Activated naive CD8-positive, alpha-beta T cell treated with anti-CD3 and anti-CD28 coated beads, Interleukin-2, amount 50 U/mL, for 24 hours (primary cell): ENCODE measurements around the gene CD47.

Source experiments
- ATAC-seq: fragments of 150-1000 bp; cut with Tn5 transposase; one replicate; pipeline ENCODE4 v1.10.0; 2021
- DNase-seq: peaks from one replicate; pipeline ENCODE4 v3.0.0; 2021
- H3K27ac Mint-ChIP-seq: one replicate; pipeline ENCODE4 v1.8.0; 2021; ENCODE audit warnings: mild to moderate bottlenecking, mixed read lengths
- H3K27me3 Mint-ChIP-seq: one replicate; pipeline ENCODE4 v1.8.0; 2021; ENCODE audit warnings: mixed read lengths
- H3K36me3 Mint-ChIP-seq: one replicate; pipeline ENCODE4 v1.8.0; 2021; ENCODE audit warnings: low read depth, mixed read lengths
- H3K4me1 Mint-ChIP-seq: one replicate; pipeline ENCODE4 v1.8.0; 2021; ENCODE audit warnings: mixed read lengths
- H3K4me3 Mint-ChIP-seq: one replicate; pipeline ENCODE4 v1.8.0; 2021; ENCODE audit warnings: mild to moderate bottlenecking, moderate library complexity, mixed read lengths
- H3K9me3 Mint-ChIP-seq: one replicate; pipeline ENCODE4 v1.8.0; 2021; ENCODE audit warnings: mixed read lengths

CD47 gene

DNA sequence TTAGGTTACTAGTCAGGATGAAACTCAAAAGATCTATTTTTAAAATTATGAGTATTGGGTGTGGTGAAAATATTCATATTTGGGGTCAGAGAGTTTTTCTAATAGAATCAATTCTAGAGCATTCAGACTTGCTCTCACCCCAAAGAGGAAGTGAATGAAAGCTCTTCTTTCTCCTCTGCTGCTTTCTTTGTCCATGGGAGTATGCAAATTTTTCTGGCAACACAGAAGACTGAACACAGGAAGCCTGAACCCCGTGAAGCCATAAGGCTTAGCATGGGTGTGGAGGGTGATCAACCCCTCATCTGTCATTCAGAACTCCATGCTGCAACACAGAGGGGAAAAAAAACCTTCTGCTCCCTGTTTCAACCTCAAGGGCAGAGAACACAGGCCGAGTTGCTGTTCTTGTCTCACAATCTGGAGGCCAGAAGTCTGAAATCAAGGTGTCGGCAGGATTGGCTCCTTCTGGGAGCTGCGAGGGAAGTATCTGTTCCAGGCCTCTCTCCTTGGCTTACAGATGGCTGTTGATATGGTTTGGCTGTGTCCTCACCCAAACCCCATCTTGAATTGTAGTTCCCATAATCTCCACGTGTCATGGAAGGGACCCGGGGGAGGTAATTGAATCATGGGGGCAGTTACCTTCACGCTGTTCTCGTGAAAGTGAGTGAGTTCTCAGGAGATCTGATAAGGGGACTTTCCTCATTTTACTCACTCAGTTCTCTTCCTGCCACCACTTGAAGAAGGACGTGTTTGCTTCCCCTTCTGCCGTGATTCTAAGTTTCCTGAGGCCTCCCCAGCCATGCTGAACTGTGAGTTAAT lies 33.7 kb upstream of the CD47 start:
- H3K4me1 Mint-ChIP-seq: peaks cover 79% of the 10 kb centered on the region
- no peaks in the 10 kb centered on the region for H3K27me3 Mint-ChIP-seq
- H3K36me3 Mint-ChIP-seq: peaks cover 39% of the 10 kb centered on the region
- H3K9me3 Mint-ChIP-seq: peaks cover 8% of the 10 kb centered on the region
- DNase-seq (peak; percentile 66), ATAC-seq (peak; percentile 78)
- H3K4me3 Mint-ChIP-seq: peak overlapping the region; percentile 94
- peak overlapping the region; percentile 100 for H3K27ac Mint-ChIP-seq

GRCh38 chr3:108123326-108123725 lies 32.5 kb upstream of the CD47 start:
- Mint-ChIP-seq H3K9me3 (peaks cover 13% of the 10 kb centered on the region), H3K4me1 (peaks cover 79% of the 10 kb centered on the region), H3K36me3 (peaks cover 26% of the 10 kb centered on the region), H3K27me3 (no peaks in the 10 kb centered on the region), H3K27ac (peak overlapping the region; percentile 100), H3K4me3 (peak overlapping the region; percentile 94)
- DNase-seq (no peak), ATAC-seq (no peak)

GRCh38 chr3:108122276-108122675 lies 31.4 kb upstream of the CD47 start:
- ATAC-seq: no peak
- no peak for DNase-seq
- Mint-ChIP-seq H3K36me3 (peaks cover 17% of the 10 kb centered on the region), H3K9me3 (peaks cover 10% of the 10 kb centered on the region), H3K27ac (no peak overlapping the region), H3K27me3 (no peaks in the 10 kb centered on the region), H3K4me1 (peaks cover 80% of the 10 kb centered on the region), H3K4me3 (no peak overlapping the region)

DNA sequence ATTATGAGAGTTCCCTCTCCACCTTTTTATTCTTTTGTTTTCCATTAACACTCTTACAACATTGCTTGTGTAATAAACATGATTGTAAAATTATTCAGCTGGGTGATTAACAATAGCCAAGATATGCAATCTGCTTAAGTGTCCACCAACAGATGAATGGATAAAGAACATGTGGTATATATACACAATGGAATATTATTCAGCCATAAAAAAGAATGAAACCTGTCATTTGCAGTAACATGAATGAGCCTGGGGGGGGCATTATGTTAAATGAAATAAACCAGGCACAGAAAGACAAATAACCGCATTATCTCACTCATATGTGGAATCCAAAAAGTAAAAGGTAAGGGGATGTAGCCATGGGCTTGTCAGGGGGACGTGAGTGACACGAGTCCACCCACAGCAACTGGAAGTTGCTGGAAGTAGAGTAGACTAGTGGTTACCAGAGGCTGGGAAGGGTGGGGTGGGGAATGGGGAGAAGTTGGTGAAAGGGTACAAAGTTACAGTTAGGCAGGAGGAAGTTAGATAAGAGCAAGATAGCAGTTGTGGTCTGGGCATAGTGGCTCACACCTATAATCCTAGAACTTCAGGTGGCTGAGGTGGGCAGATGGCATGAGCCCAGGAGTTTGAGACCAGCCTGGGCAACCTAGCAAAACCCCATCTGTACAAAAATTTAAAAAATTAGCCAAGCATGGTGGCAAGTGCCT lies 28.7 kb upstream of the CD47 start:
- H3K4me3 Mint-ChIP-seq: no peak overlapping the region

DNA sequence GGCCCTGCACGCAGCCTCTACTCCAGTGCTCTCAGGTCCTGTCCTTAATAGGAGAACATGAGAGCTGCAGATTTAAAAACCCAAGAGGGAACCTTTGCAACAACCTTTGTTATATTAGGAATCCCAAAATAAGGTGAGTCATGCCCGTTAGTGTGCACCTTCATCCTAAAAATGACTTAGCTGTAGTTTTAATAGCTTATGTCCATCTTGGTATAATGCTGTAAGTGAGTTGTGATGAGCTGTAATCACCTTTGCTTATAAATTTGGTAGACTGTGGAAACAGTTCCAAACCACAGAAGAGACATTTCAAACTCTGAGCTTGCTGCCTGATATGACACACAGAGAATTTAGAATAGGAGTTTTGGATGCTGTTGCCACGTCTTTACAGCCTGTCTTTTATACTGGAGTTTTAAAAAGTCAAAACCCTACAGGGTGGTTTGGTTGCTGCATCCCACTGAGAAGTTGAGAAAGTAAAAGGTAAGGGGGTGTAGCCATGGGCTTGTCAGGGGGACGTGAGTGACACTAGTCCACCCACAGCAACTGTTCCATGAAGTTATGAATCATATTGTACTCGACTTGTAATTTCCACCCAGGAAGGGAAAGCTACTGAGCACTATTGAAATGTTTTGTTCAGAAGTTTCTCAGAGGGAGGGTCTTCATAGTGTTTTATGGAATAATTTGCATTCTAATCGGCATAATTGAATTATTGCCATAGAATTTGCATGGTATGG lies 27.4 kb upstream of the CD47 start:
- H3K4me1 Mint-ChIP-seq: peaks cover 56% of the 10 kb centered on the region
- peak overlapping the region; percentile 84 for H3K27ac Mint-ChIP-seq
- DNase-seq (peak; percentile 40), ATAC-seq (peak; percentile 96)
- H3K36me3 Mint-ChIP-seq: no peaks in the 10 kb centered on the region
- peaks cover 10% of the 10 kb centered on the region for H3K9me3 Mint-ChIP-seq
- H3K4me3 Mint-ChIP-seq: peak overlapping the region; percentile 19
- no peaks in the 10 kb centered on the region for H3K27me3 Mint-ChIP-seq

More for the DNA sequence above, 28.7 kb upstream of the CD47 start:
- Mint-ChIP-seq H3K27ac (peak overlapping the region; percentile 57), H3K4me1 (peaks cover 69% of the 10 kb centered on the region), H3K27me3 (no peaks in the 10 kb centered on the region), H3K36me3 (no peaks in the 10 kb centered on the region), H3K9me3 (peaks cover 10% of the 10 kb centered on the region)
- ATAC-seq (no peak), DNase-seq (no peak)

GRCh38 chr3:108117241-108117775 lies 26.5 kb upstream of the CD47 start:
- H3K36me3 Mint-ChIP-seq: no peaks in the 10 kb centered on the region
- no peaks in the 10 kb centered on the region for H3K27me3 Mint-ChIP-seq
- H3K27ac Mint-ChIP-seq: peak overlapping the region; percentile 55
- peaks cover 47% of the 10 kb centered on the region for H3K4me1 Mint-ChIP-seq
- ATAC-seq: peak; percentile 39
- peaks cover 10% of the 10 kb centered on the region for H3K9me3 Mint-ChIP-seq
- DNase-seq: no peak
- H3K4me3 Mint-ChIP-seq: no peak overlapping the region

- peaks cover 28% of the 10 kb centered on the region for H3K4me1 Mint-ChIP-seq
- no peaks in the 10 kb centered on the region for H3K27me3 Mint-ChIP-seq
- no peak overlapping the region for H3K4me3 Mint-ChIP-seq
- DNase-seq (no peak), ATAC-seq (no peak)
- H3K27ac Mint-ChIP-seq: no peak overlapping the region
- peaks cover 9% of the 10 kb centered on the region for H3K9me3 Mint-ChIP-seq
- no peaks in the 10 kb centered on the region for H3K36me3 Mint-ChIP-seq
These were observed 23.7 kb upstream of the CD47 start for GRCh38 chr3:108114423-108115065.

DNA sequence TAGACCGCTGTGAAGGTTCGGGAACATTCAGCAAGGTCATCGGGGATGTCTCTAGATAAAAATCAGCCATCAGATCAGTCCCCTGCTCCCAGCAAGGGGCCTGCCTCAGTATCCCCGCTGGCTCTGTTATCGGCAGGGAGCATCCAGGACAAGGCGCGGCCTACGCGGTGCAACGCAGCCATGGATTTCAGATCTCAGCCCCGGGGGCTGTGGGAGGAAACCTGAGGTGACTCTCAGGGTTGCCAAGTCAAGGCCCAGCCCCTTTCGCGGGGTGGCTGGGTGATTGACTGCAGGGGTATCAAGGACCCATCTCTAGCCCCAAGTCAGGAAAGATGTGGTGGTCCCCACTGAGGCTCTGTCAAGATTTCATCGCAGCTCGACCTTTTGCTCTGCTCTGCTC lies 23.1 kb upstream of the CD47 start:
- Mint-ChIP-seq H3K9me3 (peaks cover 3% of the 10 kb centered on the region), H3K4me3 (no peak overlapping the region), H3K27ac (no peak overlapping the region), H3K36me3 (no peaks in the 10 kb centered on the region), H3K27me3 (no peaks in the 10 kb centered on the region), H3K4me1 (peaks cover 22% of the 10 kb centered on the region)
- no peak for ATAC-seq
- DNase-seq: no peak

DNA sequence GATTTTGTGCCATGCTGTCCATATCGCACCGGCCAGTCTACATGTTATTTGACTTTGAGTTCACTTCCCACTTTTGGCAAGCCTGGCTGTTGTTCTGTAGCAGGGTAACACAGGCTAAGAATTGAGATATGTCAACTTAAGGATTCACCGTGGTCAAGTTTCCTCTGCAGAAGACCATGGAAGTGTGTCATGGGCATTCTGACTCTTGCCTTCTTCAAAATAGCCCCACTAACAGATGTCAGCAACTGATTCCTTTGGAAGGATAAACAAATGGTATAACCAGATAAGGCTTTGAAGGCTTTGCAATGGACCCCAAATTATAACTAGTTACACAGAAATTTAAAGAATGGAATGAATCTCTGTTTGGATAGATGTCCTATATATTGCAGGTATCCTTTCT lies 20.1 kb upstream of the CD47 start:
- DNase-seq (no peak), ATAC-seq (no peak)
- Mint-ChIP-seq H3K9me3 (no peaks in the 10 kb centered on the region), H3K27ac (no peak overlapping the region), H3K27me3 (no peaks in the 10 kb centered on the region), H3K36me3 (no peaks in the 10 kb centered on the region), H3K4me3 (no peak overlapping the region), H3K4me1 (peaks cover 7% of the 10 kb centered on the region)

DNA sequence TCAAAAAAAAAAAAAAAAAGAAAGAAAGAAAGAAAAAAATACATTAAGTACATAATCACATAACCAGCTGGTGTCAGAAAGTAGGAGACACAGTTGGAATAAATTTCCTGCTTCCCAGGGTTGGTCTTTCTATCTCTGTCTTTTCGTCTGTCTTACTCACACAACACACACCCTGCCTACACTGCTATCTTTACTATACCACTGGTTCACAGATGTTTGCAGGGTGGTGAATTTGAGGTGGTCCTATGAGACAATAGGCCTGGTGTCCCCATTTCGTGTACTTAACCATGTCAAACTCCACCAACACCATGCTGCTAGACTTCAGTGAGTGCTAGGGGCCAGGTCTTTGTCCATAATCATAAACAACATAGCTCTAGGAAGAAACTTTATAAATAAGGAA lies 17.6 kb upstream of the CD47 start:
- Mint-ChIP-seq H3K4me3 (no peak overlapping the region), H3K36me3 (no peaks in the 10 kb centered on the region), H3K9me3 (no peaks in the 10 kb centered on the region), H3K27ac (no peak overlapping the region), H3K27me3 (no peaks in the 10 kb centered on the region), H3K4me1 (peaks cover 7% of the 10 kb centered on the region)
- ATAC-seq (no peak), DNase-seq (no peak)

- Mint-ChIP-seq H3K36me3 (no peaks in the 10 kb centered on the region), H3K9me3 (no peaks in the 10 kb centered on the region), H3K27ac (no peak overlapping the region), H3K4me1 (peaks cover 25% of the 10 kb centered on the region), H3K4me3 (no peak overlapping the region), H3K27me3 (no peaks in the 10 kb centered on the region)
- ATAC-seq (no peak), DNase-seq (no peak)
These were observed 15.6 kb upstream of the CD47 start for GRCh38 chr3:108106449-108106848.

DNA sequence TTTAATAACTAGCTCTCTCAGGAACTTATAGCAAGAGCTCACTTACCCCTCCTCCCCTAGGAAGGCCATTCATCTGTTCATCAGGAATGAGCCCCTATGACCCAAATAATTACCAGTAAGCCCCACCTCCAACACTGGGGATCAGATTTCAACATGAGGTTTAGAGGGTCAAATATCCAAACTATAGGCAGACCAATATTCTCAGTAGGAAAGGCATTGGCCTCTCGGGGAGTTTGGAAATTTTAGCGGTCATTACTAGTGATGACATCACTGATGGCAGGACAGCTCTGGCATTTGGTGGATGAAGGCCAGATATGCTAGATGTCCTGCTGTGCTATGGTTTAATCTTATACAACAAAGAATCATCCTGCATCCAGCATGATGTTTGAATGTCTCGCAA lies 15.2 kb upstream of the CD47 start:
- ATAC-seq (no peak), DNase-seq (no peak)
- no peaks in the 10 kb centered on the region for H3K9me3 Mint-ChIP-seq
- no peaks in the 10 kb centered on the region for H3K27me3 Mint-ChIP-seq
- H3K27ac Mint-ChIP-seq: no peak overlapping the region
- peaks cover 29% of the 10 kb centered on the region for H3K4me1 Mint-ChIP-seq
- no peak overlapping the region for H3K4me3 Mint-ChIP-seq
- H3K36me3 Mint-ChIP-seq: no peaks in the 10 kb centered on the region

DNA sequence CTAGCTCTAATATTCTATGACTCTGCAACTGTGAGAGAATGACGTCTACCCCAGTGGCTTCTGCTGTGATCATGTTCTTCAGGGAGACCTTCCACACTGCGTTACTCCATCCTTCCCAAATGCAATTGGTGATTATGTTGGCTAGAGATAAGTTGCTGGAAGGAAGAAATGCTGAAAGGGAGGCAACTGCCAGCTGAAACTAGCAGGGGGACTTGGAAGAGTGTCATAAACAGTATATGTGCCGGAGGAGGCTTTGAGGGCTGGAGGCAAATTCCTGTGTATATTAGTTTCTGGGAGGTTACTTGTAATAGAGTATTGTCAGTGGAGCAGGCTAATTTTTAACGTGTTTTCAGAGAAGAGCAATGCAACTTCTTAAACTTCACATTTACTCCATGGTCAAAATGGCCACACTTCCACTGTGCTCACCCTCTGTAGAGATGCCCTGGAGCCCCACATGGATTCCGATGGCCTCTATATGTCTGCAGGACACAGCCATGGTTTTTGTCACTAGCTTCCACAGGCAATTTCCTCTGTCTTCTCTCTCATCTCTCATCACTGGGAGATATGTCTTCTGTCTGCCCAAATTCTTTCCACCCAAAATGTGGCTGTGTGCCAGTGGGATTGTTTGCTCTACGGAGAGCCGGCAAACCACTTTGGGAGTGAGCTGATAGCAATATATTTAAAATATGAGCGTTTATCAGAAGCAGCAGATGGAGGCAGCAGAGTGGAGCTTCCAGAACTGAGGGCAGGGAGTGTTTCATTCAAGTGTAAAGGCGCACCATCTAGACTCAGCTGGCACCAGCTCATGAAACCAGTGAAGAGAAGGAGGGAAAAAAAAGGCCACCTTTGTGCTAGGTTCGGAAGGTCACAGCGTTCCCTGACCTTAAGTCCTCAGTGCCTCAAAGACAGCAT lies 13.3 kb upstream of the CD47 start:
- ATAC-seq: no peak
- H3K27me3 Mint-ChIP-seq: no peaks in the 10 kb centered on the region

More for the DNA sequence above, 13.3 kb upstream of the CD47 start:
- no peak for DNase-seq
- Mint-ChIP-seq H3K27ac (no peak overlapping the region), H3K4me3 (no peak overlapping the region), H3K4me1 (peaks cover 48% of the 10 kb centered on the region), H3K36me3 (no peaks in the 10 kb centered on the region), H3K9me3 (no peaks in the 10 kb centered on the region)
